ENCODE measurements around the gene HIVEP3.

Gene HIVEP3

GRCh38 chr1:41464885-41465284 is 453.8 kb downstream of the HIVEP3 start:
- Mint-ChIP-seq H3K27ac (no peak overlapping the region), H3K9me3 (no peaks in the 10 kb centered on the region), H3K4me1 (peaks cover 11% of the 10 kb centered on the region), H3K4me3 (no peak overlapping the region), H3K27me3 (ENCODE audit: low read depth) (peaks cover 10% of the 10 kb centered on the region), H3K36me3 (ENCODE audit: low read depth) (no peaks in the 10 kb centered on the region)
- TF ChIP-seq, protein P1, sequence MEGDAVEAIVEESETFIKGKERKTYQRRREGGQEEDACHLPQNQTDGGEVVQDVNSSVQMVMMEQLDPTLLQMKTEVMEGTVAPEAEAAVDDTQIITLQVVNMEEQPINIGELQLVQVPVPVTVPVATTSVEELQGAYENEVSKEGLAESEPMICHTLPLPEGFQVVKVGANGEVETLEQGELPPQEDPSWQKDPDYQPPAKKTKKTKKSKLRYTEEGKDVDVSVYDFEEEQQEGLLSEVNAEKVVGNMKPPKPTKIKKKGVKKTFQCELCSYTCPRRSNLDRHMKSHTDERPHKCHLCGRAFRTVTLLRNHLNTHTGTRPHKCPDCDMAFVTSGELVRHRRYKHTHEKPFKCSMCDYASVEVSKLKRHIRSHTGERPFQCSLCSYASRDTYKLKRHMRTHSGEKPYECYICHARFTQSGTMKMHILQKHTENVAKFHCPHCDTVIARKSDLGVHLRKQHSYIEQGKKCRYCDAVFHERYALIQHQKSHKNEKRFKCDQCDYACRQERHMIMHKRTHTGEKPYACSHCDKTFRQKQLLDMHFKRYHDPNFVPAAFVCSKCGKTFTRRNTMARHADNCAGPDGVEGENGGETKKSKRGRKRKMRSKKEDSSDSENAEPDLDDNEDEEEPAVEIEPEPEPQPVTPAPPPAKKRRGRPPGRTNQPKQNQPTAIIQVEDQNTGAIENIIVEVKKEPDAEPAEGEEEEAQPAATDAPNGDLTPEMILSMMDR (IDR thresholded peaks at IDR 0.05; ENCODE audit: unreplicated experiment in 3 of 3), result no peak

DNA sequence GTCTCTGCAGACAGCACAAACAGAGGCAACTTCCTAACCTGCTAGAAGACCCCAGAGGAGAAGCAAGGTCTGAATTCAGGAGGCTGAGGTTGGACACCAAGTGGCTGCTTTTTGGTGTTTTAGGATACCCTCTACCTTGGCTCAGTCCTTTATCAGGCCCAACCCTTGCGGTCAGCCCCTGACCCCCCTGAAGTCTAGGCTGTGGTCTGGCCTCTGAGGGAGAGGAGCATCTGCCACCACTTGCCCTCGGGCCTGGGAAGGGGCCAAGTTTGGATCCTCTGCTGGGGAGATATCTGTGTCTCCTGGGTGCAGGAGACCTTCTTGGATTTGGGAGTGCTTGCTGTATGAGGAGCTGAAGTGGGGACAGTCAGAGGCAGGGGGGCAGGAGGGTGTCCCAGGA is 455.2 kb downstream of the HIVEP3 start:
- no peaks in the 10 kb centered on the region for H3K9me3 Mint-ChIP-seq
- H3K4me1 Mint-ChIP-seq, result peaks cover 13% of the 10 kb centered on the region
- TF ChIP-seq, protein P1 (IDR thresholded peaks at IDR 0.05; ENCODE audit: unreplicated experiment in 3 of 3), result no peak
- peaks cover 8% of the 10 kb centered on the region for H3K27me3 Mint-ChIP-seq (ENCODE audit: low read depth)
- no peak overlapping the region for H3K4me3 Mint-ChIP-seq
- no peak overlapping the region for H3K27ac Mint-ChIP-seq
- H3K36me3 Mint-ChIP-seq (ENCODE audit: low read depth), result no peaks in the 10 kb centered on the region

DNA sequence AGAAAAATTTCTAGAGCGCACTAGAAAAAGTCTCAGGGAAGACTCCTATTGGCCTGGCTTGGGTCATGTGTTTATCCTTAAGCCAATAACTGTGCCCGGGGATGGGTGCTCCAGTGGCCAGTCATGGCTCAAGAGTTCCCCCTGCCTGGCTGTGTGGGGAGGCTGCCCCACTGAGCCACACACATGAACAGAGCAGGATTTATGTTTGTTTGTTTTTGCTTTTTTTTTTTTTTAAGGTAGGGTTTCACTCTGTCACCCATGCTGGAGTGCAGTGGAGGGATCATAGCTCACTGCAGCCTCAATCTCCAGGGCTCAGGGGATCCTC is 456.1 kb downstream of the HIVEP3 start:
- peak overlapping the region in 1 of 3 experiments; percentile 9 for H3K27ac Mint-ChIP-seq
- no peaks in the 10 kb centered on the region for H3K36me3 Mint-ChIP-seq (ENCODE audit: low read depth)

DNA sequence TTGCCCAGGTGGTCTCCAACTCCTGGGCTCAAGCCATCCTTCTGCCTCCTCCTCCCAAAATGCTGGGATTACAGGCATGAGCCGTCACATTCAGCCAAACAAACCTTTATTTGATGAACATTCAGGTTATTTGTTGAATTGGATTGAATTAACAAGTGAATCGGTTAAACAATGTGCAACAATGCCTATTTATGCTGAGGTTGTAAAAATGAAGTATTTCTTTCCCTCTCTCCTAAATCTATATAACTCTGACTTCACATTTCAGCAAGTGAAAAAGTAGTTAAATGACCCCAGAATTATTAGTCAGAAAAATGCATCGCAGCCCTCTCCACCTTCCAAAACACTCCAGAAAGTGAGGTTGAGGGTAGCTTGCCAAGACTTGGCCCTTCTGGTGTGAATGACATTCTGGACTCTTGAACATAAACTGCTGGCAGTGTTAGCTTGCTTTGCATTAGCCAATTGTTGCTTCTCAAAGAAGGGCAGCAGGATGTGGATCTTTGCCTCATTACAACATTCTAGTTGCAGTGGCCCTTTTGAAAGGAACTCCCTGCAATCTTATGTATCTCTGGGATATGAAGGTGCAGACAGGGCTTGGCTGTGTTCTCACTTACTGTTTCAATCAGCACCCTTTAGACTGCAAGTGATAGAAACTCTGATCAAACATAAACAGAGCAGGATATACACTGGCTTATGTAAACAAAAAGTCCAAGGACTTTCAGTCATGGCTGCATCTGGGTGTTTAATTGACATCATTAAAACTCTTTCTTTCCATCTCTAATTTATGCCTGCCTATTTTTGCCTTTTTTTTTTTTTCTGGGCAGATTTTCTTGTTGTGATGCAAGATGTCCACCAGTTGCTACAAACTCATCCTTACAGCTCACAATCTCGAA is 456.7 kb downstream of the HIVEP3 start:
- no peaks in the 10 kb centered on the region for H3K9me3 Mint-ChIP-seq

More for the DNA sequence above, 456.1 kb downstream of the HIVEP3 start:
- TF ChIP-seq, protein P1 (IDR thresholded peaks at IDR 0.05; ENCODE audit: unreplicated experiment in 3 of 3), result no peak
- Mint-ChIP-seq H3K4me1 (peaks cover 17% of the 10 kb centered on the region), H3K9me3 (no peaks in the 10 kb centered on the region), H3K4me3 (no peak overlapping the region), H3K27me3 (ENCODE audit: low read depth) (peaks cover 8% of the 10 kb centered on the region)

DNA sequence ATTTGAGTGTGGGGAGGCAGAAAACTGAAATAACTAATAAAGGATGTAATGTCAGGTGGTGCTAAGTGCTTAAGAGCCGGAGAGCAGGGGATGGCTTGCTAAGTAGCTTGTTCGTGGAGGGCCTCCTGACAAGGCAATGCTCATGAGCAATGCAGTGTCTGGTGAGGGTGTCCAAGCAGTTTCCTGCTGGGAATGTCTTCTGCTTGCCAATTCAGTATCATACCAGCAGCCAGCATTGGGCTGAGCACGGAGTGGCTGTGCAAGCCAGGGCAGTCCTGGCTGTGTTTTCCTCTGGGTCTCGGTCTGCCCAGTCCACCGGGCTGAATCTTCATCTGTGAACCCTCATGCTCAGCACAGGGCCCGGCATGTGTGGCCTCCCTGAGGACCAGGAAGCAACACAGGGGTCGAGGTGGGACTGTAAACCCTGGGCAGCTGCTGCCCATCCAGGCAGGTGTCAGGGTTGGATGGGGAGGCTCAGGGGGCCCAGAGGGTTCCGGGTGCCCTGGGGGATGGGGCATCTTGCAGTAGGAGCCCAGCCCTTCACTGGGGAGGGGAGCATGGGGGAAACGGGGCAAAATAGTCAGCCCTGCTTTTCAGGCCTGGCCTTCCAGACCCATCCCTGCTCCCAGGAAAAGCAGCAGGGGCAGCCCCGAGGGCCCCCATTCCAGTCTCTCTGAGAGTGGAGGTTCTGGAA is 461.7 kb downstream of the HIVEP3 start:
- Mint-ChIP-seq H3K27me3 (ENCODE audit: low read depth) (peaks cover 12% of the 10 kb centered on the region), H3K9me3 (no peaks in the 10 kb centered on the region), H3K27ac (peak overlapping the region in 2 of 3 experiments; percentile 2 to 17), H3K4me1 (peaks cover 40% of the 10 kb centered on the region), H3K36me3 (ENCODE audit: low read depth) (no peaks in the 10 kb centered on the region), H3K4me3 (no peak overlapping the region)
- TF ChIP-seq, protein P1 (IDR thresholded peaks at IDR 0.05; ENCODE audit: unreplicated experiment in 3 of 3), result no peak

More for the DNA sequence above, 456.7 kb downstream of the HIVEP3 start:
- TF ChIP-seq, protein P1 (IDR thresholded peaks at IDR 0.05; ENCODE audit: unreplicated experiment in 3 of 3), result no peak
- peaks cover 17% of the 10 kb centered on the region for H3K4me1 Mint-ChIP-seq
- peak overlapping the region in 1 of 3 experiments; percentile 9 for H3K27ac Mint-ChIP-seq
- no peak overlapping the region for H3K4me3 Mint-ChIP-seq
- peaks cover 8% of the 10 kb centered on the region for H3K27me3 Mint-ChIP-seq (ENCODE audit: low read depth)
- H3K36me3 Mint-ChIP-seq (ENCODE audit: low read depth), result no peaks in the 10 kb centered on the region

Data from nephron (organoid).